Glutamatergic neuron (in vitro differentiated cells): ENCODE measurements around the gene ALKAL2. TPM values are rescaled to one million over a fixed set of nuclear protein-coding genes. Genes with fewer than 3 reads are reported as not detected.

Source experiments
- DNase-seq: peaks from one replicate; pipeline ENCODE4 v3.0.0; 2022
- H3K27ac Mint-ChIP-seq: one replicate; pipeline ENCODE4 v1.8.0; 2020; ENCODE audit warnings: mild to moderate bottlenecking, mixed read lengths, inconsistent platforms; ENCODE audit not compliant: unreplicated experiment
- H3K27me3 Mint-ChIP-seq: one replicate; pipeline ENCODE4 v1.8.0; 2020; ENCODE audit warnings: mild to moderate bottlenecking, moderate library complexity, mixed read lengths, inconsistent platforms; ENCODE audit not compliant: unreplicated experiment
- H3K36me3 Mint-ChIP-seq: one replicate; pipeline ENCODE4 v1.8.0; 2020; ENCODE audit warnings: mild to moderate bottlenecking, mixed read lengths, inconsistent platforms; ENCODE audit not compliant: unreplicated experiment
- H3K4me1 Mint-ChIP-seq: one replicate; pipeline ENCODE4 v1.8.0; 2020; ENCODE audit warnings: mild to moderate bottlenecking, low read depth, mixed read lengths, inconsistent platforms; ENCODE audit not compliant: unreplicated experiment
- H3K4me3 Mint-ChIP-seq: one replicate; pipeline ENCODE4 v1.8.0; 2020; ENCODE audit warnings: mild to moderate bottlenecking, mixed read lengths, inconsistent platforms; ENCODE audit not compliant: unreplicated experiment
- H3K9me3 Mint-ChIP-seq: one replicate; pipeline ENCODE4 v1.8.0; 2020; ENCODE audit warnings: mild to moderate bottlenecking, moderate library complexity, mixed read lengths, inconsistent platforms; ENCODE audit not compliant: unreplicated experiment
- total RNA-seq: library from RNA; stranded (reverse); fragmentation: NEBNext Ultra II Directional; extraction: Animal tissue kit (Norgen Biotek cat#: 25700); gene quantifications from one replicate; pipeline ENCODE4 v1.2.1, GENCODE V29; 2021; ENCODE audit not compliant: unreplicated experiment
- TF ChIP-seq, protein P1 (sequence below): fragments of 200-600 bp; sonication (generic); IDR thresholded peaks from one replicate; pipeline ENCODE4 v1.5.0; 2021; ENCODE audit not compliant: partially characterized antibody, unreplicated experiment

ALKAL2 gene
- total RNA-seq, 1 donor from 2014 or later = 1.0 TPM

DNA sequence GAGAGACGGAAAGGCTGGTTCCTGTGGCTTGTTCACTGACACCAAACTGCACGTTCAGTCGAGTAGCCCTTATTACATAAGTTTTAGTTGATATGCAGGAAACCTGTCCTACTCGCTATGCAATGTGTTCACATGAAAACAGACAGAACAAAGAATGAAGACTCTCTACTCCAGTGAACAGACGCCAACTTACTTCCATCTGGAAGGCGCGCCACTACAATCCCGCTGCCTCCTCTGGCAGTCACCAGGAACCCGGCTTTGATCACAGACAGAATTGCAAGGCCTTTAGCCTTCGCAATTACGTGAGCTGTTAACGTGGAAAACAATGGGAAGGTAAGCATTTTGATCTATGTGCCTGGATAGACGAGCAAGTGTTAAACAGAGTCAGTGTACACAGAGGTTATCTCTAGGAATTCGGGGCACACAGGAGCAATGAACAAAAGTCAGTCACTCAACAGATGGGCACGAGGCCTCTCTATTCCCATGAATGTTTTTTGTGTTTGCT lies 38.3 kb downstream of the ALKAL2 start:
- Mint-ChIP-seq H3K27me3 (peaks cover 2% of the 10 kb centered on the region), H3K36me3 (no peaks in the 10 kb centered on the region), H3K4me1 (peaks cover 30% of the 10 kb centered on the region), H3K4me3 (no peak overlapping the region), H3K27ac (no peak overlapping the region), H3K9me3 (peaks cover 3% of the 10 kb centered on the region)
- TF ChIP-seq, protein P1, sequence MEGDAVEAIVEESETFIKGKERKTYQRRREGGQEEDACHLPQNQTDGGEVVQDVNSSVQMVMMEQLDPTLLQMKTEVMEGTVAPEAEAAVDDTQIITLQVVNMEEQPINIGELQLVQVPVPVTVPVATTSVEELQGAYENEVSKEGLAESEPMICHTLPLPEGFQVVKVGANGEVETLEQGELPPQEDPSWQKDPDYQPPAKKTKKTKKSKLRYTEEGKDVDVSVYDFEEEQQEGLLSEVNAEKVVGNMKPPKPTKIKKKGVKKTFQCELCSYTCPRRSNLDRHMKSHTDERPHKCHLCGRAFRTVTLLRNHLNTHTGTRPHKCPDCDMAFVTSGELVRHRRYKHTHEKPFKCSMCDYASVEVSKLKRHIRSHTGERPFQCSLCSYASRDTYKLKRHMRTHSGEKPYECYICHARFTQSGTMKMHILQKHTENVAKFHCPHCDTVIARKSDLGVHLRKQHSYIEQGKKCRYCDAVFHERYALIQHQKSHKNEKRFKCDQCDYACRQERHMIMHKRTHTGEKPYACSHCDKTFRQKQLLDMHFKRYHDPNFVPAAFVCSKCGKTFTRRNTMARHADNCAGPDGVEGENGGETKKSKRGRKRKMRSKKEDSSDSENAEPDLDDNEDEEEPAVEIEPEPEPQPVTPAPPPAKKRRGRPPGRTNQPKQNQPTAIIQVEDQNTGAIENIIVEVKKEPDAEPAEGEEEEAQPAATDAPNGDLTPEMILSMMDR = no peak
- no peak for DNase-seq

DNA sequence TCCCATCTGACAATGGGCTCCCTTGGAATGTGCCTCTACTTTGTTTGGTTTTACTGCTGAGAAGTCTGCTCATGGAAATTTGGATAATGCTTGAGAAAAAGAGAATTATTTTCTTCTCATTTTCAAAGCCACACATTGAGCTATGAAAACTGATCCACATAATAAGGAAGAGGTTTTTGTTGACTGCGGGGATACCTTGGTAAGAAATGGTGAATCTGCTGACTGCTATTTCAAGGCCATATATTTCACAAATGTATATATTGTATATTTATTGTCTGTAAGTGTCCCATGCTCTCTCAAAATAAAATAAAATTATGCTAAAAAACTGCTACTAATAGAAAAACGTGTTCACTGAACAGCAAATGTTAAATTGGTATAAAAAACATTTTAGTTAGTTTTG lies 39.2 kb downstream of the ALKAL2 start:
- Mint-ChIP-seq H3K27ac (no peak overlapping the region), H3K36me3 (no peaks in the 10 kb centered on the region), H3K4me3 (no peak overlapping the region), H3K9me3 (no peaks in the 10 kb centered on the region), H3K4me1 (peaks cover 23% of the 10 kb centered on the region), H3K27me3 (peaks cover 2% of the 10 kb centered on the region)
- no peak for DNase-seq
- TF ChIP-seq, protein P1 = no peak

DNA sequence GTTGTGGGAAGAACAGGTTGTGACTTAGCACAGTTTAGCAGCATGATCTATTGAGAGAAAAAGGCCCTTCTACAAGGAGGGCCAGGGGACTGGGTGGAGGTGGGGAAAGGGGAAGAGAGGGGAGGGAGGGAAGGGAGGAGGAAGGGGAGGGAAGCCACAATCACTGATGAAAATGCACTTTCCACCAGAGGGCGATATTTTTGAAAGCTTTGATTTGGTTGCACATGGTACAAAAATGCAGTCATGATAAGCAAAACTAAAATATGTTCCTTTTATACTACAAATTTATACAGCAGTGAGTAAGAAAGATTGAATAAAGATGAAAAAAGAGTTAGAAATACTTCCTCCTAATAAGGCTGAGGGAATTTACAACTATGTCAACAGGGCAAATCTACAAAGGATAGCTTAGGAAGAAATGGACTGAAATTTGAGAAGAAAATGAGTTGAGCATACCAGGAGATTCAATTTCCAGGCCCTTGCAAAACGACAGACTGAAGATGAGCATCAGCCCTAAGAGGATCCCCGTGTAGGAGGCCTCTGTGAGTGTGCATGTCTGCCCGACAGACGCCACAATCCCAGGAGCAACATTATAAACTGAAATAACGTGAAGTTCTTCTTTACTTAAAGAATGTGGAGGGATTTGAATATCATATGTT lies 41.3 kb downstream of the ALKAL2 start:
- no peak overlapping the region for H3K4me3 Mint-ChIP-seq
- H3K9me3 Mint-ChIP-seq = no peaks in the 10 kb centered on the region
- H3K27ac Mint-ChIP-seq = peak overlapping the region; percentile 34
- TF ChIP-seq, protein P1 = peak; percentile 80
- H3K27me3 Mint-ChIP-seq = peaks cover 2% of the 10 kb centered on the region
- H3K36me3 Mint-ChIP-seq = peaks cover 7% of the 10 kb centered on the region
- no peak for DNase-seq
- peaks cover 18% of the 10 kb centered on the region for H3K4me1 Mint-ChIP-seq

DNA sequence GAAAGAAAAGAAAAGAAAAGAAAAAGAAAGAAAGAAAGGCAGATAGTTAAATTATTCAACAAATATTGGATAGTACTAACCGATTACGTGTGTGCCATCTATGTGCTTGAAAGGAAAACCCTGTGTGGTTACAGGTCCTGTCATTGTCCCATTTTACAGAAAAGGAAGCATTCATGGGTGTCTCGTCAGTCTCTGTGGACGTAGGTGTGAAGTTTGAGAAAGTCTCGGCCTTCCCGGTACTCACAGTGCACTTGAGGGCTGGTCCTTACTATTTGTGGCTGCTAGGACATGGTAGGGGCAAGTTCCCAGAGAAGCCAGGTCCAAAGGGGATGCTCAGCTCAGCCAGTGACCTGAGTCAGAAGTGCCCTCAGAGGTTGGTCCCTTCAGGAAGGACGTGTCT lies 43.3 kb downstream of the ALKAL2 start:
- H3K4me1 Mint-ChIP-seq = peaks cover 9% of the 10 kb centered on the region
- no peak overlapping the region for H3K27ac Mint-ChIP-seq
- no peak overlapping the region for H3K4me3 Mint-ChIP-seq
- H3K27me3 Mint-ChIP-seq = peaks cover 2% of the 10 kb centered on the region
- H3K9me3 Mint-ChIP-seq = peaks cover 2% of the 10 kb centered on the region
- peaks cover 12% of the 10 kb centered on the region for H3K36me3 Mint-ChIP-seq
- no peak for DNase-seq
- TF ChIP-seq, protein P1 = no peak

DNA sequence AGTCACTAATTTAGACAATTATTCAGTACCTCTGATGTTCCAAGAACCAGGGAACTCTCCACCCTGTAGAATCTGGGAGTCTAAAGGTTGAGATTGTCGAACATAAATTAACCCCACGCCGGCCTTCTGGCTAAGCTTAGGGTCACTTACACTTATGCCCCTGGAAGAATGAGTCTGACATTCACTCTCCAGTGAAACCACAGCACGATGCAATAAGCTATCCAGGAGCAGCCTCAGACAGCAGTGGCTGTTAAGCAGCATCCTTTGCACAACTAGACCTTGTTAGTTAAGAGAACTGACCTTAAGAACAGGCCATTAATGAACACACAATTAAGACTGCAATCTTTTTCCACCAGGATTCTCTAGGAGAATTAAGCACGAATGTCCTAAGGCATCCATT lies 49.0 kb downstream of the ALKAL2 start:
- no peak overlapping the region for H3K4me3 Mint-ChIP-seq
- H3K36me3 Mint-ChIP-seq = peaks cover 12% of the 10 kb centered on the region
- peak overlapping the region; percentile 49 for H3K27ac Mint-ChIP-seq
- no peak for DNase-seq
- TF ChIP-seq, protein P1 = no peak
- H3K9me3 Mint-ChIP-seq = peaks cover 3% of the 10 kb centered on the region
- H3K27me3 Mint-ChIP-seq = no peaks in the 10 kb centered on the region
- H3K4me1 Mint-ChIP-seq = peaks cover 4% of the 10 kb centered on the region
